ENCODE results near the gene LDLRAD2.
"Not testable (repeated sequence)": the region's sequence is repeated elsewhere in the genome, so short reads cannot be mapped to it uniquely, and the experiment has no call there.

The LDLRAD2 gene

GRCh38 chr1:21771672-21772071, 40.4 kb upstream of the LDLRAD2 start:
- not testable (repeated sequence) for DNase-seq; H3K27ac ChIP-seq (ENCODE audit: low read length); H3K36me3 ChIP-seq (replicated peaks; ENCODE audit: insufficient read depth, low read length); H3K9me2 ChIP-seq (replicated peaks; ENCODE audit: insufficient read depth, low read length); H3K9me3 ChIP-seq (replicated peaks; ENCODE audit: insufficient read depth, low read length); H3K4me2 ChIP-seq (ENCODE audit: low read depth, low read length); H3K4me3 ChIP-seq (ENCODE audit: low read length); H3K9ac ChIP-seq (ENCODE audit: low read length); H2AFZ ChIP-seq (ENCODE audit: low read length); H3K27me3 ChIP-seq (replicated peaks; ENCODE audit: insufficient read depth, low read length); H3K4me1 ChIP-seq (ENCODE audit: low read length)
- Histone ChIP-seq H3K79me2 (ENCODE audit: low read length) (peaks cover 99% of the 10 kb centered on the region), H4K20me1 (ENCODE audit: insufficient read depth, low read length) (peaks cover 54% of the 10 kb centered on the region), H3F3A (ENCODE audit: insufficient read depth, low read length) (peaks cover 12% of the 10 kb centered on the region)

- no peak overlapping the region for H3K9ac ChIP-seq (ENCODE audit: low read length)
- peak; percentile 85 for DNase-seq
- peaks cover 4% of the 10 kb centered on the region; the same call in 1 of the 2 replicates for H3K4me1 ChIP-seq (ENCODE audit: low read length)
- no peak for TF ChIP-seq EZH2 (optimal IDR thresholded peaks at IDR 0.05; ENCODE audit: low read depth, low read length)
- TF ChIP-seq CTCF (IDR thresholded peaks at IDR 0.05; ENCODE audit: low read length) = no peak
- TF ChIP-seq EZH2phosphoT487 (IDR thresholded peaks at IDR 0.05; ENCODE audit: low read length) = no peak
- H3K27ac ChIP-seq (ENCODE audit: low read length) = peak overlapping the region; percentile 45; the same call in 1 of the 2 replicates
- no peaks in the 10 kb centered on the region for H3K9me2 ChIP-seq (replicated peaks; ENCODE audit: insufficient read depth, low read length)
- H3K4me3 ChIP-seq (ENCODE audit: low read length) = no peak overlapping the region
- H3K36me3 ChIP-seq (replicated peaks; ENCODE audit: insufficient read depth, low read length) = no peaks in the 10 kb centered on the region
- no peaks in the 10 kb centered on the region for H3K9me3 ChIP-seq (replicated peaks; ENCODE audit: insufficient read depth, low read length)
- no peak overlapping the region for H2AFZ ChIP-seq (ENCODE audit: low read length)
- H3K4me2 ChIP-seq (ENCODE audit: low read depth, low read length) = peak overlapping the region; percentile 23; the same call in 1 of the 2 replicates
- H4K20me1 ChIP-seq (ENCODE audit: insufficient read depth, low read length) = peaks cover 57% of the 10 kb centered on the region
- H3K79me2 ChIP-seq (ENCODE audit: low read length) = peaks cover 99% of the 10 kb centered on the region
- peaks cover 12% of the 10 kb centered on the region for H3F3A ChIP-seq (ENCODE audit: insufficient read depth, low read length)
- no peaks in the 10 kb centered on the region for H3K27me3 ChIP-seq (replicated peaks; ENCODE audit: insufficient read depth, low read length)
Measured at GRCh38 chr1:21773585-21773984, 38.5 kb upstream of the LDLRAD2 start.

- peaks cover 9% of the 10 kb centered on the region for H3K4me1 ChIP-seq (ENCODE audit: low read length)
- H3K4me2 ChIP-seq (ENCODE audit: low read depth, low read length) = no peak overlapping the region
- no peaks in the 10 kb centered on the region for H3K9me2 ChIP-seq (replicated peaks; ENCODE audit: insufficient read depth, low read length)
- H3K4me3 ChIP-seq (ENCODE audit: low read length) = no peak overlapping the region
- peaks cover 49% of the 10 kb centered on the region for H4K20me1 ChIP-seq (ENCODE audit: insufficient read depth, low read length)
- H3K36me3 ChIP-seq (replicated peaks; ENCODE audit: insufficient read depth, low read length) = no peaks in the 10 kb centered on the region
- no peak overlapping the region for H3K27ac ChIP-seq (ENCODE audit: low read length)
- no peak overlapping the region for H3K9ac ChIP-seq (ENCODE audit: low read length)
- H2AFZ ChIP-seq (ENCODE audit: low read length) = no peak overlapping the region
- DNase-seq = no peak
- H3K79me2 ChIP-seq (ENCODE audit: low read length) = peaks cover 99% of the 10 kb centered on the region
- no peaks in the 10 kb centered on the region for H3K9me3 ChIP-seq (replicated peaks; ENCODE audit: insufficient read depth, low read length)
- H3K27me3 ChIP-seq (replicated peaks; ENCODE audit: insufficient read depth, low read length) = no peaks in the 10 kb centered on the region
- H3F3A ChIP-seq (ENCODE audit: insufficient read depth, low read length) = peaks cover 12% of the 10 kb centered on the region
- TF ChIP-seq CTCF (IDR thresholded peaks at IDR 0.05; ENCODE audit: low read length) = no peak
- no peak for TF ChIP-seq EZH2 (optimal IDR thresholded peaks at IDR 0.05; ENCODE audit: low read depth, low read length)
- no peak for TF ChIP-seq EZH2phosphoT487 (IDR thresholded peaks at IDR 0.05; ENCODE audit: low read length)
Measured at GRCh38 chr1:21774835-21775549, 37.1 kb upstream of the LDLRAD2 start.

GRCh38 chr1:21775550-21775914, 36.5 kb upstream of the LDLRAD2 start:
- Histone ChIP-seq H3K27ac (ENCODE audit: low read length) (no peak overlapping the region), H3K4me3 (ENCODE audit: low read length) (no peak overlapping the region), H3K4me1 (ENCODE audit: low read length) (peaks cover 14% of the 10 kb centered on the region), H3F3A (ENCODE audit: insufficient read depth, low read length) (peaks cover 15% of the 10 kb centered on the region), H4K20me1 (ENCODE audit: insufficient read depth, low read length) (peaks cover 50% of the 10 kb centered on the region), H2AFZ (ENCODE audit: low read length) (no peak overlapping the region), H3K36me3 (replicated peaks; ENCODE audit: insufficient read depth, low read length) (no peaks in the 10 kb centered on the region), H3K79me2 (ENCODE audit: low read length) (peaks cover 99% of the 10 kb centered on the region), H3K9ac (ENCODE audit: low read length) (no peak overlapping the region), H3K9me3 (replicated peaks; ENCODE audit: insufficient read depth, low read length) (no peaks in the 10 kb centered on the region), H3K27me3 (replicated peaks; ENCODE audit: insufficient read depth, low read length) (no peaks in the 10 kb centered on the region), H3K9me2 (replicated peaks; ENCODE audit: insufficient read depth, low read length) (no peaks in the 10 kb centered on the region), H3K4me2 (ENCODE audit: low read depth, low read length) (no peak overlapping the region)
- no peak for TF ChIP-seq CTCF (IDR thresholded peaks at IDR 0.05; ENCODE audit: low read length)
- TF ChIP-seq EZH2 (optimal IDR thresholded peaks at IDR 0.05; ENCODE audit: low read depth, low read length) = no peak
- DNase-seq = no peak

Data from MM.1S (cell line).